ENCODE measurements around the gene CYP19A1.
"Not testable (repeated sequence)": the region's sequence is repeated elsewhere in the genome, so short reads cannot be mapped to it uniquely, and the experiment has no call there.

The CYP19A1 gene

DNA sequence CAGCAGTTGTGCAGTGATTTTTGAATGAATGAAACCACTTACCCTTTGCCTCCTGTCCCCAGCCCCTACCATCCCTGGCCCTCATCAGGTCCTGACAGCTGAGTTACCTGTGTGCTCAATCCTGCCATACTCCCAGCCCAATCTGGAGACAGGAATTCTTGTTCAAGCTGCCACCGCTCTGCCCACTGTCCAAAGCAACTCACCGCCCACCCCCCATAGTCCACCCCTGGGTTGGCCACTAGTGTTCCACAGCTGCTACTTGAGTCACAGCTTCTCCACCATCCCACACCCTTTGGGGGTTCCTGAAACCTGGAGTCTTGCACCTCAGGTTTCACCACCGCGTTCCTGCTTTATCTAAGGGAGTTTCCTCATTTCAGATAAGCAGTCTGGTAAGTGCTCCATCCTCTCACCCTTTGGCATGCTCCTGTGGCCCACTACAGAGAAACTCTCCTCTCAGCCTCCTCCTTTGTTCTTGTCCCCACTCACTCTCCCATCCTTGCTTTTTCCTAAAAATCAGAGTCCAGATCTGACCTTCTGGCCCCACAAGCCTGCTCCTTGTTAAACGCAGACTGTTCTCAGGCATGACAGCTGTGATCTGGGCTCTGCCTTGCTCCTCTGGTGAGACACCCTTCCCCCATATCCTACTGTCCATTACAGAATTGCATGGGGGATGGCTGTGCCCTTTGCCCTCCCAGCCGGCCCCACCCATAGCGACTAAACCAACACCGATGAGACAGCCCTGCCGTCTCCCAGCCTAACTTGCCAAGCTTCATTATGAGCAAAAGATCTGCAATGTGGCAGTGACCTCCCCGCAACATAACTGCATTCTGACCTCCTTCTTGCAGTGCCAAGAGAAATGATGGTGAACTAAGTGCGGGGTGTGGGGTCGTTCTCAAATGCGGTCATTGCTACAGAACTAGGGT is 50.0 kb downstream of the CYP19A1 start:
- no peak for DNase-seq

- no peak for DNase-seq
These were observed 51.6 kb downstream of the CYP19A1 start for GRCh38 chr15:51286816-51287215.

- DNase-seq, result no peak
These were observed 53.0 kb downstream of the CYP19A1 start for GRCh38 chr15:51285399-51285798.

- DNase-seq, result no peak
These were observed 53.5 kb downstream of the CYP19A1 start for GRCh38 chr15:51284871-51285270.

GRCh38 chr15:51283026-51283425 is 55.4 kb downstream of the CYP19A1 start:
- DNase-seq, result no peak

DNA sequence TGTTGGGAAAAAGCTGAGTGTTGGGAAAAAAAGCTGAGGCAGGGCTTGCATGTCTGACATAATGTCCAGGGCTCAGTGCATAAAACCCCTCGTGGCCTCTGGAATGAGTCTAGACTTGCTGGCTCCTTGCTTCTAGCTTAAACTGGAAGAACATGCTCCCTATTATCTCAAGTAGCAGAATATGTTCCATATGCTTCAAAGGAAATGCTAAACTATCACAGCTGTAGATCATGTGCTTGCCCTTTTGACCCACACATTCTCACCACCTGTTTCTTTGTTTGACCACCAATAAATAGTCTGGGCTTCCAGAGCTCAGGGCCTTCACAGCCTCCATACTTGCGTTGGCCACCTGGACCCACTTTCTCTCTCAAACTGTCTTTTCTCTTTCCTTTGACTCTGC is 56.2 kb downstream of the CYP19A1 start:
- DNase-seq, result not testable (repeated sequence)

GRCh38 chr15:51281368-51281967 is 56.9 kb downstream of the CYP19A1 start:
- DNase-seq, result no peak

DNA sequence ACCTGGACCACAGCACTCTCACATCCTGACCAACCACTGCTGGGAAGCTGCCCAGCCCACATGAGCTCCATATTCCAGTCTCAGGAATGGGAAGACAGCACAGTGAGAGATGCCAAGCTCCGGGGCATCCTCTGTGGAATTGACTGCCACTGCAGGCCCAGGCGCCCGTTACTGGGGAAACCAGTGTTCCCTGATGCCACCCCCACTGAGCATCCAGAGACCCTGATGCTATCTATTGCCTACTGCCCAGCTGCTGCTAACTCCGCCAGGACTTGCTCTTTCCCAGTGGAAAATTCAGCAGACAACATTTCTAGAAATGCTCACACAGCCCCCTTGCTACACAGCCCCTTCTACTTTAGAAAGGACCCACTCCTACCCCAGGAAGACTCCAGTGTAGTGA is 57.6 kb downstream of the CYP19A1 start:
- DNase-seq, result no peak

DNA sequence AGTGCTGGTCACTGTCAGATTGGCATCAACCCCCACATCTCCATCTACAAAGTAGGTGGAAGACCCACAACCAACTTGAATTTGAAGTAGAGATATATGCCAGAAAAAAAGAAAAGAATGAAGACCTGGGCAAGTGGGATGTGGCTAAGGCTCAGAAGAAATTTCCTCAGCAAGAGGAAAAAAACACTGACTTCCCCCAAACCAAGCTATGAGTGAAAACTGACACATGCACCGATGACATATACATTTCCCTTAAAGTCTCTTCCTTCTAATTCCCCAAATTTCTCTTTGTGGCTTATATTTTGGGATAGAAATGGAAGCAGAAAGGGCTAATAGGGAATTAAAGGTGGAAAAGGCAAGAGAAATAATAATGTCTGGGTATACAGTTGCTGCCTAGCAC is 59.0 kb downstream of the CYP19A1 start:
- no peak for DNase-seq

- no peak for DNase-seq
These were observed 61.3 kb downstream of the CYP19A1 start for GRCh38 chr15:51277101-51277500.

- no peak for DNase-seq
These were observed 63.4 kb downstream of the CYP19A1 start for GRCh38 chr15:51274956-51275355.

DNA sequence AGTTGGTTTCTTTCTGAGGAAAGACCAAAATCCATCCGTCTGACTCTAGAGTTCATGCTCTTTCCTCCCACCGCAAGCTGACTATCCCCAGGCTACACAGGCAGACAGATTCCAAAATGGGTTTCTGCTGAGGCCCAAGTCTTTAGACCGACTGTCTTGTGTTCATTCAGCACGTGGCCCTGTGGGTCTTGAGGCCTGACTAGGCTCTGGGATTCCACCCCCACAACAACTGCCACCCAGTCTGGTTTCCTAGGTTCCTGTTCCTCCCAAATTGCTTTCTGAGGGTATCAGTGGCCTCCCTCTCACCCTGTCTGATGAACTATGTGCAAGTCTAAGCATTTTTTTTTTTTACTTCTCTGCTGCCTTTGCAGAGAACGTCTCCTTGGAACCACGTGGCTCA is 67.7 kb downstream of the CYP19A1 start:
- no peak for DNase-seq

DNA sequence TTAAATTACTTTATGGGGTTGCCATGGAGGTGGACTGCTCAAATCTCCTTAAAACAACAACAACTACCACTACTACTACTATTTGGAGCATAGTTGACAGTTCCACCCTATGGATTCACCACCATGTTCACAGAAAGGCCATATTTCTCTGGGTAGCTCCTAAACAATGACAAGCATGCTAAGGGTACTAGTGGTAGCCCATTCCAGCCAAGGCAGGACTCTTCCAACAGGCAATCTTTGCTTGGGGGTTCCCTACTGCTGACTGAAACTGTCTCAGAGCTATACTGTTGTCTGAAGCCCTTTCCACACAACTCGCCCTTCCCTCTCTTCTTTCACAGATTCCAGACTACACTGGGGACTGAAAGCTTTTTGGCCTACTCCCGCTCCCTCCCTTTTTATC is 68.9 kb downstream of the CYP19A1 start:
- DNase-seq, result no peak

GRCh38 chr15:51267703-51268083 is 70.7 kb downstream of the CYP19A1 start:
- DNase-seq, result no peak

DNA sequence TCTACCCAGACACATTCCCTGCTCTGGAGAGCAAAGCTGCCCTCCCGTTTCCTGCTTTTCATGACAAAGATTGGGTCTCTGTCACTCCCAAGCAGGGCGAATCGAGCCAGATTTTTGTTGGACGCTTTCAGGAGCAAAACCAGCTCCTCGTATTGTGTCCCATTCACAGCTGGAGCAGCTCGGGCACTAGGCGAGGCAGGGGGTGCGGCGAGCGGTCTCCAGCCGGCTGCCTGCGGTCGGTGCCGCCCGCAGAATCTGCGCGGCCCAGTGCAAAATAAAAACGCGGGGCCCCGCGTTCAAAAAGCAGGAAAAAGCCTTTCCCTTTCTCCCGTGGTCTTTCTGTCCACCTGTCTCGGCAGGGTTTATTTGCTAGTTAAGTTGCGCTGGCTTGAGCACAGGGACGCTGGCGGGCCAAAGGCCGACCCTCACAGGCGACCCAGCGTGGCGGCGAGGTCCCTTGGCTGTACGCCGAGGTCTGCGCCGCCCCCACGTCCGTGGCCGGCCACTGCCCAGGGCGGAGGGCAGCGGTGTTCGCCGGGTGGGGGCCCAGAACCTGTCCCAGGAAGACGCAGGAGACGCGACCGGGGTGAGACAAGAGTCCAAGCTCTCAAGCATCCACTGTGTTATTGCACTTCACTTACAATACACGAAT is 71.2 kb downstream of the CYP19A1 start:
- DNase-seq, result no peak

DNA sequence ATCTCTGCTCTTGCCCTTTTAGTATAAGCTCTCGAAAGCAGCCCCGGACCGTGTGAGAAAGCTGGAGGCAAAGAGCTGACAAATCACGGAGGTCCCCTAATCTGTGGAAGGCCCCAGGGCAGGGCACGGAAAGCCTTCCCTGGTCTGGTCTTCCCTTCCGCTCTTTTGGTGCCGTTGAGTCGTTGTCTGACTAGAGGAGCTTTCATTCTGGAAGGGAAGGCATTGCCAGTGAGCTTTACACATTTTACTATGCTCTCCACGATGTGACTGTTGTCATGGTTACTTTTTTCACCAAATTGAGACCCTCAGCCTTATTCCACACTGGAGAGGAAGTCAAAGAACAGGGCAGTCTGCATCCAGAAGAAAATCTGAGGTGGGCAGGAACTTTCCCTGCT is 71.7 kb downstream of the CYP19A1 start:
- no peak for DNase-seq

- DNase-seq, result no peak
These were observed 73.3 kb downstream of the CYP19A1 start for GRCh38 chr15:51265037-51265555.

DNA sequence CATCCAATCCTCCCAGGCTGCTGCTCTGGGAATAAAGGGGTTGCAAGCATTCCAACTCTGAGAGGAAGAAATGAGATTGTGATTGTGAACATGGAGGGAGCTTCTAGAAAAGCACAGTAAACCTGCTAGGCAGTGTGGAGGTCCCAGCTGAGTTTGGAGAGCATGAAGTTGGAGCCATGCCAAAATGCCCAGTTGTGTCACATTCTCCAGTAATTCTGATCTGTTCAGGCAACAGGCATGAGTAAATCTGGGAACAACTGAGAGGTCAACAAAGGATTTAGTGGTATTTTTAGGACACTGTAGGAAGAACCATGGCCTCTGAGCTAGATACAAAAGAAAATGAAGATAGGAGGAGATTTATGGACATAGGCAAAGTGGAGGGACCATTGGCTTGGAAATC is 74.7 kb downstream of the CYP19A1 start:
- no peak for DNase-seq

- no peak for DNase-seq
These were observed 75.3 kb downstream of the CYP19A1 start for GRCh38 chr15:51263116-51263515.

DNA sequence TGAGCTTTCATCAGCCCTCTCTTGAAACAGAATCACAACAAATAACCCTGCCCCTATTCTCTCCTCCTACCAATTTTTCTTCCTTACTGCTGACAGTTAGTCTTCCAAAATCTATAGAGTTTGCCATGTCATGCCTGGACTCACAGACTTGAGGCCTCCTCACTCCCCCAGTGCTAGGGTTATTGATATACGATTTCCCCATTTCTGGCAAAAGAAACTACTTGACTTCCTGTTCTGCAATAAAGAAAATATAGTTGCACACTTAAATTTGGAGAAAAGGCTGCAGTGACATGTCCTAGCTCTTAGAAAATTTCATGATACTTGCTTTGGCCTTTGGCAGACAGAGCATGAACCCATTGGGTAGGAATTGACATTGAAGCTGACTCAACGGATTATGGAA is 75.9 kb downstream of the CYP19A1 start:
- DNase-seq, result no peak

GRCh38 chr15:51261113-51261512 is 77.3 kb downstream of the CYP19A1 start:
- DNase-seq, result not testable (repeated sequence)

DNA sequence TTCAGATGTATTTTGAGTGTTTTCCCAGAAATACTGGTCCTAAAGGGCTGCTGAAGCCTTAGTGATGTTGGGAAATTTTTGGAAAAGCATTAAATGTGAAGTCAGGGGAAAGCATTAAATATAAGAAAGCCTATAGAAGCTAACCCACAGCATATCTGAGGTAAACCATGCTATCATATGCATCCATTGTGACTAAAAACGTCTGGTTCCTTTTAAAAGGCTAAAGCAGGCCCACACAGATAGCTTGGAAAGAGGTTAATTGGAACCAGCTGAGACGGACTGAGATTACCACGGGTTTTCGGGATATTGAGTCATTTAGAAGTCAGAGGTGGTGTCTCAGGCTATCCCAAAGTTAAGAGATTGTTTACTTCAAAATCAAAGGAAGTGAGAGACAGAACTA is 78.2 kb downstream of the CYP19A1 start:
- DNase-seq, result no peak

DNA sequence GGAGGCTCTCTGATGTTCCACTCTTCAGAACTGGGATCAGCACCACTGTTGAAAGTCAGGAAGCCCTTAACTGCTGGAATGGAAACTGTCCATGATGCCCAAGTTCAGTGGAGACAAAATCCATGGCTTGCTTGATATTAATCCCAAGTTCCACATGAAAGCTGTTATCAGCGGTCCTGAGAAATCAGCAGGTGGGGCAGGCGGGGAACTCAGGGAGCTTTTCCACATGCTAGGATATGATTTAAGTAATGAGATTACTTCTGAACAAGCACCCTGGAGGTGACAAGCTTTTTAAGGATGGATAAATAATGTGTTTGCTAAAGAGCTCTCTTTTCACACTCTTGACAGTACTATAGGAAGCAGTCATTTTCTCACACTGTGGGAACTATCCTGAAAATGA is 82.9 kb downstream of the CYP19A1 start:
- no peak for DNase-seq

GRCh38 chr15:51253366-51253765 is 85.0 kb downstream of the CYP19A1 start:
- DNase-seq, result no peak

Data from activated CD4-positive, alpha-beta T cell treated with anti-CD3 and anti-CD28 coated beads for 4 hours (primary cell).